Gastrocnemius medialis (tissue), 4 donors: ENCODE measurements around the gene GLI3.

Experiments used
- POLR2A ChIP-seq, 2 donors: fragments of 450-650 bp; IDR thresholded peaks; one replicate each; pipeline ENCODE4 v1.6.1; 2017; ENCODE audit warnings: antibody characterized with exemption in 2 of 2, mild to moderate bottlenecking in 2 of 2, moderate library complexity in 2 of 2
- TF ChIP-seq, protein P1 (sequence below), 5 experiments: fragments of 450-650 bp in 3 of 5; fragments of 200-600 bp in 2 of 5; sonication (generic) in 2 of 5; IDR thresholded peaks in 4 of 5; conservative IDR thresholded peaks in 1 of 5; 1 replicate in 4 of 5; 2 replicates in 1 of 5; pipeline ENCODE4 v1.5.1; 2016 to 2019; ENCODE audit warnings: antibody characterized with exemption in 5 of 5, mild to moderate bottlenecking in 3 of 5, moderate library complexity in 3 of 5

DNA sequence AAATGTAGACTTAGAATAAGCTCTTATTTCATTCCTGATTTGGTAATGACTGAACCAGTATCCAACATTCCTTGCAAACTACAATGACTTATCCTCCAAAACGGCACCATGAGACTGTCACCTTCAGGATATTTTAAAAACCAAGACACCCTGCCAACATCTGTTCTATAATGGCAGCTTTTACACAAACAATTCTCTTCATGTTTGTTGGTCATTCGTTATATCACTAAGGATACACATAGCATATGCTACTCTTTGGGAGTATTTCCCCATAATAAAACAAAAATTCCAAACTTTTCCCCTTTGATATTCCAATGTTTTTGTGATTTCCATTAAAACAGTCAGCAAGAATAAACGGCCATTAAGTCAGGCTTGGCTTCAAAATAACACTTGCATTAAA is 215.4 kb downstream of the GLI3 start:
- TF ChIP-seq, protein P1, sequence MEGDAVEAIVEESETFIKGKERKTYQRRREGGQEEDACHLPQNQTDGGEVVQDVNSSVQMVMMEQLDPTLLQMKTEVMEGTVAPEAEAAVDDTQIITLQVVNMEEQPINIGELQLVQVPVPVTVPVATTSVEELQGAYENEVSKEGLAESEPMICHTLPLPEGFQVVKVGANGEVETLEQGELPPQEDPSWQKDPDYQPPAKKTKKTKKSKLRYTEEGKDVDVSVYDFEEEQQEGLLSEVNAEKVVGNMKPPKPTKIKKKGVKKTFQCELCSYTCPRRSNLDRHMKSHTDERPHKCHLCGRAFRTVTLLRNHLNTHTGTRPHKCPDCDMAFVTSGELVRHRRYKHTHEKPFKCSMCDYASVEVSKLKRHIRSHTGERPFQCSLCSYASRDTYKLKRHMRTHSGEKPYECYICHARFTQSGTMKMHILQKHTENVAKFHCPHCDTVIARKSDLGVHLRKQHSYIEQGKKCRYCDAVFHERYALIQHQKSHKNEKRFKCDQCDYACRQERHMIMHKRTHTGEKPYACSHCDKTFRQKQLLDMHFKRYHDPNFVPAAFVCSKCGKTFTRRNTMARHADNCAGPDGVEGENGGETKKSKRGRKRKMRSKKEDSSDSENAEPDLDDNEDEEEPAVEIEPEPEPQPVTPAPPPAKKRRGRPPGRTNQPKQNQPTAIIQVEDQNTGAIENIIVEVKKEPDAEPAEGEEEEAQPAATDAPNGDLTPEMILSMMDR (IDR thresholded peaks at IDR 0.05 in 4 of 5, conservative IDR thresholded peaks at IDR 0.05 in 1 of 5) = no peak
- no peak for TF ChIP-seq POLR2A (IDR thresholded peaks at IDR 0.05)
